GM19438 (cell line): ENCODE results near the gene DRD2.
"Not testable (repeated sequence)": the region's sequence is repeated elsewhere in the genome, so short reads cannot be mapped to it uniquely, and the experiment has no call there.

Experiments
- ATAC-seq: cut with Tn5 transposase; IDR thresholded peaks from one replicate; pipeline ENCODE4 v1.9.1; 2021; ENCODE audit warnings: low read depth; ENCODE audit not compliant: unreplicated experiment

Gene DRD2

DNA sequence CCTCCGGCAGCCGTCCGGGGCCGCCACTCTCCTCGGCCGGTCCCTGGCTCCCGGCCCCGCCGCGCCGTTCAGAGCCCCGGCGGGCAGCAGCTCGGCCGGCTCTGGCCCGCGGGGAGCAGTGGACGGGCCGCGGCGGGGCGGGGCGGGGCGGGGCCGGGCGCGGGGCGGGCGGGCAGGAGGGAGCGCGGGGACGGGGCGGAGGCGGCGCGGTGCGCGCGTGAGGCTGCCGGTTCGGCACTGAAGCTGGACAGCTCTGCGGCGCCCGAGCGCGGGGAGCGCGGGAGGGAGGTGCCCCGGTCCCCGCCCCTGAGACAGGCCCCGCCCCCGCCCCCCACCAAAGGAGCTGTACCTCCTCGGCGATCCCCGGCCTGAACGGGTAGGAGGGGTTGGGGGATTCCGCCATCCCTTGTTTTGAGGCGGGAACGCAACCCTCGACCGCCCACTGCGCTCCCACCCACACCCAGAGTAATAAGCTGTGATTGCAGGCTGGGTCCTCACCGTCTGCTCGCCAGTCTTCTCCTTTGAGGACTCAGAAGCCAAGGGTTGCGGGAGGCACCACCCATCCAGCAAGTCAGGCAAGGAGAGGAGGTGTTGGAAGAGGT lies at the start of gene DRD2:
DRD2 (minus strand) TSS at position 239 of the 602 bp plus-strand sequence. CDS start 50,747 bp downstream, outside the sequence.
- no peak for ATAC-seq

DNA sequence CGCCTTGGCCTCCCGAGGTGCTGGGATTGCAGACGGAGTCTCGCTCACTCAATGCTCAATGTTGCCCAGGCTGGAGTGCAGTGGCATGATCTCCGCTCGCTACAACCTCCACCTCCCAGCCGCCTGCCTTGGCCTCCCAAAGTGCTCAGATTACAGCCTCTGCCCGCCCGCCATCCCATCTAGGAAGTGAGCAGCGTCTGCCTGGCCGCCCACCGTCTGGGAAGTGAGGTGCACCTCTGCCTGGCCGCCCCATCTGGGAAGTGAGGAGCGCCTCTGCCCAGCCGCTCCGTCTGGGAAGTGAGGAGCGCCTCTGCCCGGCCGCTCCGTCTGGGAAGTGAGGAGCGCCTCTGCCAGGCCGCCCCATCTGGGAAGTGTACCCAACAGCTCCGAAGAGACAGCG lies 48.7 kb upstream of the DRD2 start:
- ATAC-seq, result not testable (repeated sequence)

DNA sequence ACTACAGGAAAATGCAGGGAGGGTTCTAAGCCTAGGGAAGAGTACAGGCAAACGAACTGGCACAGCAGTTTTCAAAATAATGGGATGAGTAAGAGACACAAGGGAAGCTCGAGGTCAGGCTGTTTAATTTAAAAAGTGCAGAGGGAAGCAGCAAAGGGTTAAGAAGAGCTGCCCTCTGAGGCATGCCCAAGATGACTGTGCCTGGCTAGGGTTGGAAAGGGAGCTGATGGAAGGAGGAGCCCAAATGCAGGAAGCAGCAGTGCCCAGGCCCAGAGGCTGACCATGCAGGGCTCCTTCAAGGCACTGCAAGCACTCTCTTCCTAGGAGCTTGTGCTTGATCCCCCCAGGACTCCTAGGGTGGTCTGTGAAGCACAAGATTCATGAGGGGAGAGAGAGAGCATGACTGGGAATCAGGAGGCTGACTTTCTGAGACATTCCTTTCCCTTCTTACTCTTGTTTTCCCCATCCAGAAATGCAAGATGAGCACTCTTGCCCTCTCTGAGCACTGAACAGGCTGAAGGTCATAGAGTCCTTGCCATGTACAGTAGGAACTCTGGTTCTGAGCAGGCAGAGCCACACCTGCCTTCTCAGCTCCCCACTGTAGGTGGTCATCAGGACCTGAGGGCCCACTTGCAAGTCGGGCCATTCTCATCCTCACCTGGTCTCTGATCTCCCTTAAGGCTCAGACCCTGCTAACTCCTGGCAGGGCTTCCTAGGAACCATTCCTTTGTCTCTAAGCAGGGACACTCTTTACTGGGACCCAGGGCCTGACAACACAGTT lies 46.7 kb upstream of the DRD2 start:
- ATAC-seq, result no peak

DNA sequence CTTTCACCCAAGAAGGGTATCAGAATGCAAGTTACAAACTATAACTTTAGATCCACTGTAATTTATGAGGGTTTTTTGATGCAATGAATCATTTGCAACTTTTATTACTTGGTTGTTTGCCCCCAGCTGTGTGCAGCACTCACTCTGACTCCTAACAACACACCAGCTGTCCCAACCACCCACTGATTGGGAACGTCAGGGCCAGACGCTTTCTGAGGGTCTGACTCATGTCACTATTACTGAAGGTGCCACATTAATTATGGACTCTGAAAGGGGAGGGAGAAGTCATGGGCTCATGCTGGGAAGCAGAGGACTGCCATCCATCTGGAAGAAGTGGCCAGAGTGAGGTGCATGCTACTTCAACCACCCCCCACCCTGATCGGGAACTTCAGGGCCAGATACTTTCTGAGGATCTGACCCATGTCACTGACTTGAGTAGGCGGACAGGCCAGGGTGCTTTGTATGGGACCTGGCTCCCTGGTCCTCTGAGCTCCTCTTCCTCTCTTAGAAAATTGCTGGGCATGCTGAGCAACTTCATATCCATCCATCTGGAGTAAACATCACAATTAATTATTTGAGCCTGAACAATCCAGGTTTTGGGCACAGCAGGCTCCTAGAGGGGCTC lies 44.9 kb upstream of the DRD2 start:
- no peak for ATAC-seq

DNA sequence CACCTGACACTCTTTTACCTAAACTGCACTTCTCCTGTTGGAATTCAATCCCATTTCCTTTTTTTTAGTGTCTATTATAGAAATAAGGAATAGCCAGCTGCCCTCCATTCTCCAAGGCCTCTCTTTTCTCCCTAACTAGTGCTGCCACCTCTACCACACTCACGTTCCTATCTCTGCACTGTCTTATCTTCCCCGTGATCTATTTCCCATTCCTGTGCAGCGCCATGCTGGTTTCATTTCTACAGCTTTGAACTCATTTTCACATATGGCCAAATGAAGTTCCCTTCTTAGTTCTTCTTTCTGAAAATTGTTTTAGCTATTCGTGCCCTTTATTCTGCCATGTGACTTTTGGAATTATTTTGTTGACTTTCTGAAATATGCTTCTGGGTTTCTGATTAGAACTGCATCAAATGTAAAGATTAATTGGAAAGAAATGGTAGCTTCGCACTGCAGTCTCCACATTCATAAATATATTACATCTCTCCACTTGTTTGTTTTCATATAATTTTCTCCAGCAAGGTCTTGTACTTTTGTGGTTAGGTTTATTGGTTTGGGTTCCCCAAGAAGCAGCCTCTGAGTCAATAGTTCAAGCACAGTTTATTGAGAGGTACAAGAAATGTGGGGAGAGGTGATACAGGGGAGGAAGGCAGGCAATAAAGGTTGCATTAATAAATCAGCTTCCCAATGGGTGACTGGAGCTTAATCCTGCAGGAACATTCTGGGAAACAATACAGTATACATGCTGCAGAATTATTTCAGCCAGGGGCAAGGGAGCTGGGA lies 43.7 kb upstream of the DRD2 start:
- ATAC-seq, result no peak

DNA sequence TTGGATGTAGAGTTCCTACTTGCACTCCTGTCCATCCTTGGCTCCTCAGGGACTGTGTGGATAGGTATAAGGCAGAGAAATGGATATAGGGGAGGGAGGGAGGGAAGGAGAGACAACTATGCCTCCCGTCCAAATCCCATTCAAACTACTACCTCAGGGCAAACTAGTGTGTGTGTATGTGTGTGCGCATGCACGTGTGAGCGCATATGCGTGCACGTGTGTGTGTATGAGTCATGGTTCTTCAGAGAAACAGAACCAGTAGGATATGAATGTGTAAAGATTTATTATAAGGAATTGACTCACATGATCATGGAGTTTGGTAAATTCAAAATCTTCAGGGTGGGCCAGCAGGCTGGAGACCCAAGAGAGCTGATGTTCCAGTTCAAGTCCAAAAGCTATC lies 42.2 kb upstream of the DRD2 start:
- ATAC-seq, result no peak

DNA sequence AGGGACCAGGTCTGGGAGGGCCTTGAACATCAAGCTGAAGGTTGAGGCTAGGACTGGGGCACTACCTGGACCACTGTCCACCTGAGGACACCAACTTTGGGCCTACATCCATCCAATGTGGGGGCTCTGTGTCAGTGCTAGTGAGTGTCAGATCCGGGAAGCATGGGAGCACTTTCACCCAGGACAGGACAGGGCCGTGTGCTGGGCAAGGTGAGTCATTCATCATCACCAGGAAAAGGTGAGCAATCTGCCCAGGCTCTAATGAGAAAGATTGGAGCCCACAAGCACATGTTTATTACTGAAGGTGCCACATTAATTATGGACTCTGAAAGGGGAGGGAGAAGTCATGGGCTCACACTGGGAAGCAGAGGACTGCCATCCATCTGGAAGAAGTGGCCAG lies 39.7 kb upstream of the DRD2 start:
- ATAC-seq, result no peak

DNA sequence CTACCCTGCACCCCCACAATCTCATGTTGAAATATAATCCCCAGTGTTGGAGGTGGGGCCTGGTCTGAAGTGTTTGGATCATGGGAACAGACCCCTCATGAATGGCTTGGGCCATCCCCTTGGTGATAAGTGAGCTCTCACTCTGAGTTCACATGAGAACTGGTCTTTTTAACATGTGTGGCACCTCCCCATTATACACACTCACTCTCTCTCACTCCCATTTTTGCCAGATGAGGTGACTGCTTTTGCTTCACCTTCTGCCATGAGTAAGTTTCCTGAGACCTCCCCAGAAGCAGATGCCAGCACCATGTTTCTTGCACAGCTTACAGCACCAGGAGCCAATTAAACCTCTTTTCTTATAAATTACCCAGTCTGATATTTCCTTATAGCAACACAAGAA lies 32.1 kb upstream of the DRD2 start:
- no peak for ATAC-seq

DNA sequence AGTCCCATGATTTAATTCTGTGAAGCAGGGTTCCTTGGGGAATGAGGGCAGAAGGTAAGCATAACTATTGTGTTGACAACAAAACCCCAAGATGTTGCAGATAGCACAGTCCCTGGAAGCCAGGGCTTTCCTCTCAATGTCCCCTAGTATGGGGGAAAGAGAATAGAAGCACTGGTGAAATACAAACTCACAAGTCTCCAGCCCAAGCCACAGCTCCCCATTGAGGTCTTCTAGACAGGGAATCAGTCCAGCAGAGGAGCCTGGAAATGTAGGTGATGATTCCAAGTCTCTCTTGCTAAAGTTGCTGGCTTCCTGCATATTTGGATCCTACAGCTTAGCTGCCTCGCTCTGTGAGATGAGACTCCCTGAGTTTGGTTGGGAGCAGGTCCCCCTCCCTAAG lies 31.7 kb upstream of the DRD2 start:
- no peak for ATAC-seq

DNA sequence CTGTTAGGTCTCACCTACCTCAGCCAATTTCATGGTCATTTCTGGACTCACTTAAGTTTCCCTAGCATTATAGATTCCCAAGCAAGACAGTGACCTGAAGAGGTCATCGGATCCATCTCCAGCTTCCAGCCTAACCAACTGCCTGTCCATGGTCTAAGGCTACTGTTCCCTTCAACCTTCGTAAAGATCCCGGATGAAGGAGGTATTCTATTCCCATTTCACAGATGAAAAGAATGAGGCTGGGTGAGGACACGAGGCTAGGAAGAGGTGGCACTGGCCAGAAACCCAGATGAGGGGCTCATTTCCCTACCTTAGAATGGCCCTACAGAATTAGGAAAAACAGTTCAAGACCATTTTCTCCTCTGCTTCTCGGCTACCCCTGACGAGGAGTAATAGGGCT lies 31.3 kb upstream of the DRD2 start:
- ATAC-seq, result no peak

DNA sequence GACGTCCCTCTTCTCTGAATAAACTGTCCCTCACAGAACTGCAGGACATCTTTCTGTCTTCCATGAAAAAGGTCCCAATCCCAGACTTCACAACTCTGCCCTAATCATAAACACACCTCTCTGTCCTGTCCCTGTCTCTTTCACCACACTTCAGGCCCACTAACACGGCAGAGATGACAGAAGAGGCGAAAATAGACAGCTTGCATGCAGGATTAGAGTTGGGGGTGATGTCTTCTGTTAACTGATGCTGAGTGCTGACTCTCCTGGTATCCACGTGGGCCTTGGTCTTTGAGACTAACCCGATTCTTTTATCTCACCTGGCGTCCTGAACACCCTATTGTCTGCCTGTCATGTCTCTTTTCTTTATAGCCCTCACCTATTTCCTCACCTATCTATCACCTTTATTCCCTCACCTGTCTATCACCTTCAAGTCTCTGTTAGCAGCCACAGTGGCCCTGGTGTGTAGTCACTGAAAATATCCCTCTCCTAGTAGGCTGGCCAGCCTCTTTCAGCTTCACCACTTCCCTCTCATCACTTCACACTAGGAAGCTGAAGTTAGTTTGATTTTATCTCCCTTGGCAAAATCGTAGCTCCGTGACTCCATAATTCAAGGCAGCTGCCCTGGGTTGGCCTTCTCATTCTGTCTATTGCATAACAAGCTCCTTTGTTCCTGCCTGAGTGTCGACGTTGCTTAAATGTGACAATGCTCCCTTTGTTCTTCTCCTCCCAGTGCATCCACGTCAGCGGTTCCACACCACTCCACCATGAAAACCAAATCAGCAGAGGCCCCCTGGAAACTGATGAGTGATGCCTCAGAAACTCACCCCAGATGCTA lies 30.6 kb upstream of the DRD2 start:
- ATAC-seq, result no peak

DNA sequence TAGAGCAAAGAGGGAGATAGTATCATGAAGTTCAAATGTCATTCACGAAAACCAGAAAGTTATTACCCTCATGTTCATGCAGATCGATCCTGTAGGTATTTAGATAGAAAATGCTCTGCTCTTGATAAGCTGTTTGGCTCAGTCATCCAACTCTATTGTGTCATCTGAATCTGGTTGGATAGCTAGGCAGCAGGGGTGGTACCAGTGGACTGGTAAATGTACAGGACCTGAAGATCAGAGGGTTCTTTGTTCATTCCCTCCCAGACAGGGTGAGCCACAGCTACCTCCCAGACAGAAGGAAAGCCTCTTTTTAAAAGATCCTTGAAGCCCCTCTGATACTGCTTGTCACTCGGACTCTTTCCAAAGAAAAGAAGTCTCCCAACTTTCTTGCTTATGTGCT lies 29.8 kb upstream of the DRD2 start:
- ATAC-seq, result no peak

DNA sequence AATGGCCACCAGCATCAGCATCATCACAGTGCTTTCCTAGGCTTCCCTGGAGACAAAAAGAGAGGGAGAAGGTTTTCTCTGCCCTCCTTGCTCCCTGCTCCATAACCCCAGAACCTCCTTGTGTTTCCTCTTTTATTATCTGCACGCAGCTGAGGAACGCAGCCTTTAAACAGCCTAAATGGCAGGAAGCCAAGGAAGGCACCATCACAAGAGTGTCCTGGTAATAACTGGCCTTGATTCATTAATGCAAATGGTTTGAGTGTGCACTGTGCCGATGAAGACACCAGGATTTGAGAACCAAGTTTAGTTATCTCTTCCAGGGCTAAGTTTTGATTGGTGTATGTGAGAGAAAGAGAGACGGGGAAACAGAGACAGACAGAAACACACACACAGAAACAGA lies 29.4 kb upstream of the DRD2 start:
- no peak for ATAC-seq

DNA sequence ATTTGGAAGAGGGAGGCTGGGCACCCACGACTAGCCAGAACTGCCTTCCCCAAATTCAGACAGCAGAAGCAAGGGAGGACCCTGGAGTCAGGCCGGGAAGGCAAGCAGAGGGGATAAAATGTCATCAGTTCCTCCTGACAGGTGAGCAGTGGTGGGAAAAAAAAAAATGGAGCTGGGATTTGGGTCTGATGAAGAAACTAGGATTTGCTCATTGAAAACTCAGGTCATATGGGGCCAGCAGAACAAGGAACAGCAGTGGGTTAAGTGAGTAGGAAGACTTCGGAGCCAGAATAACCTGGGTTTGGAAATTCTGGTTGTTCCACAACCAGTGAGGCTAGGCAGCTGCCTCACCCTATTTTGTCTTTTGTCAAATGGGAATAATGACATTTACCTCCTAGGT lies 28.9 kb upstream of the DRD2 start:
- no peak for ATAC-seq

DNA sequence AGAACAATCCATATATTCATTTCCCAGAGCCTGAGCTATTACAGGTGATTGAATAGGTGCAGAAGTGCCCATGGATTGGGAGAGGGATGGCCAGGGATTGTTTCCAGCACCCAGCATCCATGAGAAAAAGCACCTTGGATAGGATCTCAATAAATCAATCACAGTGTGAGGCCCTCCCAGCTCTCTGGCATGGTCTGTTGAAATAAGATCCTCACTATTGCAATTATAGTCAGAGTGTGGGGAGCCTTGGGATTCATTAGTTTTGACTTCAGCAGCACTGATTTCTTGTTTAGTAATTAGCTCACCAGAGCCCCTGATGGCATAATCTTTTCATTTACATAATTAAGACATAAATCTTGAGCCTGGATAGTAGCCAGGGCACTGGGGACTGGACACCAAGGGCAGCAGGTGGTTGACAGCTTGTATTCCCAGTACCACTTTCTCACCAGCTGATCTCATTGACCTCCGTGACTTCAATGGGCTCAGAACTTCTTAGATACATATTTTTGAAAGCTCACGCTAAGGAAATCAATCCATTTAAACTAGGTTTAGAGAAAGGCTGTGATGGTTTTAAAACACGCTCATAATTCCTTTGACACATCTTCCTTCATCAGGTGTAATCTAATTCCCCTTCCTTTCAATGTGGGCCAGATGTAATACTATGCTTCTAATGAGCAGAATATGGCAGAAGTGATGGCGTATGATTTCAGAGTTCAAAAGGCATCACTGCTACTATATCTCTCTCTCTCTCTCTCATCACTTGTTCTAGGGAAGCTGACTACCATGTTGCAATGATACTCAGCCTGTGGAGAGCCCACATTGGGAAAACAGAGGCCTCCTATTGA lies 22.1 kb upstream of the DRD2 start:
- ATAC-seq, result no peak

DNA sequence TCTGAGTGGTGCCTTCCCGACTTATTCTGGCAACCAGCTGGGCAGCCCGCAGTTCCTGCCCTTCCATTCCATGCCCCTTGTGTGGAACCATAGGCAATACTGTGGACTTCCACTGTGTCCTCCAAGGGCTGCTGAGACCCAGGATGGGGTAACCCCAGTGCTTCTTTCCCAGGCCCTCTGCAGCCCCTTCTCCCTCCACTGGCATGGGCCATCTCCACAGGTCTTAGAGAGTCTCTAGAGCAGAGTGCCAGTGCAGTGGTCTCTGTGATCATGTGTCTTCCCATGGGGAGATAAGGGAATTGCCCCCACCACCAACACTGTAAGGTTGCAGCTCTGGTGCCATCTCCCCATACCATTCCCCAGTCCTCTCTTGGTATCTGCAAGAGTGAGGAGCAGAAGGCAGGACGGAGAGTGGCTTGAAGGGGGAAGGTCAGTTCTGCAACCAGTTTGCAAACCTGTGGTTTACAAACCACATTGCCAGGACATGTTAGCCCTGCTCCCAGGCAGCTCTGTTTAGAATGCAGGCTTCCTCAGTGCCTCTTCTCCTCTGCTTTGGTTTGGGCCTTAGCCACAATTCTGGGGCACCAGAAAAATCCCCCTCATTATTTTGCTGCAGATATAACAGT lies 20.9 kb upstream of the DRD2 start:
- no peak for ATAC-seq

DNA sequence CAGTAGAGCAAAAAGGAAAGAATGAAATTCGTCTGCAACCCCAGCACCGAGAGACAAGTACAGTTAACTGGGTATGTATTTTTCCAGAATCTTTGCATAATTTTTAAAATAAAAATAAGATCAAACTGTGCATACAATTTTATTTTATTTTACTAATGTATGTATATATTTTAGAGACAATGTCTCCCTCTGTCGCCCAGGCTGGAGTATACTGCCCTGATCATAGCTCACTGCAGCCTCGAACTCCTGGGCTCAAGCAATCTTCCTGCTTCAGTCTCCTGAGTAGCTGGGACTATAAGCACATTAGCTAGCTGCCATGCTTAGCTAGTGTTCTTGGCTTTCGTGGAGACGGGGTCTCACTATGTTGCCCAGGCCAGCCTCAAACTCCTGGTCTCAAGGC lies 18.8 kb upstream of the DRD2 start:
- ATAC-seq, result no peak

DNA sequence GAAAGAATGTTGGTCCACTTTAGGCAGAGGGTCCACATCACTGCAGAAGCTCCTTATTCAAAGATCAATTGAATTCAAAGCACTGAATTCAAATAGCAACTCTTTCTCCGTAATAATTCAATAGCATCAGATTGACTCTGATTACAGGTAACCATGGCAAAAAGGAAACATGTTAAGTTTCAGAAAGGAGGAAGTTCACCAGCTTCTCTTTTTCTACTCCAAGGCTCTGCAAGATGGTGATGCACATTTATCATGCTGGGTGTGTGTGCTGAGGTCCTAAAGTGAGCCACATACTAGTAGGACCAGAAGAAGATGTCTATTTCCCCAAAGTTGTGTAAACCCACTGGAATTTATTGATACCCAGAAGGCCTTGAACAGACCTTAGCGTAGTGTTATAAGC lies 18.0 kb upstream of the DRD2 start:
- ATAC-seq, result no peak

DNA sequence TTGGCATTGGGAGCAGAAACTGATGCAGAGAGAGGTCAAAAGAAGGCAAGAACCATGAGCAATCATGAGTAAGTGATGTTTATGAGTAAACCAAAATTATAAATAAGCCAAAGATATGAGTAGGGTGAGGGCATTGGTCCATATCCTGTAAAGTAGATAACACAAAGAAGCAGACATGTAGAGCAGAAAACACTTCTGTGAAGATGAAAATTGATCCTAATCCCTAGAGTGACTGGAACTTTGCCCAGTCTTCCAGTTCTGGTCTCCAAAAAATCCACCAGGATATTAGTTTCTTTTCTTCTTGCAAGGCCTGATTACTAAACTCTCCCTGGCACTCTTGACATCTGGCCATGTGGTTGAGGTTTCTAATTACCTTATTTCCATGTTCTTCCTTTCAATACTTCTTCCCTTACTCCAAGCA lies 13.7 kb upstream of the DRD2 start:
- ATAC-seq, result no peak
